Stimulated activated CD4-positive, alpha-beta T cell treated with anti-CD3 and anti-CD28 coated beads, TNF-alpha, amount 100 ng/mL, for 1 hour (primary cell): ENCODE measurements around the gene CAPZB.

Experiments
- DNase-seq, 3 donors: peaks; one replicate each; pipeline ENCODE4 v3.0.0-alpha.2; 2020; ENCODE audit warnings: low read depth in 3 of 3, low spot score in 1 of 3

The CAPZB gene

GRCh38 chr1:19352839-19353238 lies 132.5 kb downstream of the CAPZB start:
- no peak for DNase-seq

GRCh38 chr1:19351873-19352272 lies 133.5 kb downstream of the CAPZB start:
- no peak for DNase-seq

GRCh38 chr1:19350566-19350965 lies 134.8 kb downstream of the CAPZB start:
- no peak for DNase-seq

GRCh38 chr1:19349999-19350398 lies 135.3 kb downstream of the CAPZB start:
- no peak for DNase-seq

- DNase-seq, result no peak
These were observed 136.7 kb downstream of the CAPZB start for GRCh38 chr1:19348441-19349198.

GRCh38 chr1:19347533-19348172 lies 137.7 kb downstream of the CAPZB start:
- DNase-seq, result no peak

GRCh38 chr1:19346026-19346425 lies 139.3 kb downstream of the CAPZB start:
- no peak for DNase-seq

GRCh38 chr1:19345391-19345790 lies 139.9 kb downstream of the CAPZB start:
- DNase-seq, result no peak

- no peak for DNase-seq
These were observed 140.5 kb downstream of the CAPZB start for GRCh38 chr1:19344831-19345230.

GRCh38 chr1:19344372-19344810 lies 140.9 kb downstream of the CAPZB start:
- DNase-seq, result peak in 1 of 3 donors; percentile 35

- DNase-seq, result no peak
These were observed 141.6 kb downstream of the CAPZB start for GRCh38 chr1:19343617-19344350.

GRCh38 chr1:19342894-19343616 lies 142.3 kb downstream of the CAPZB start:
- no peak for DNase-seq

- DNase-seq, result no peak
These were observed 143.1 kb downstream of the CAPZB start for GRCh38 chr1:19342062-19342750.

- DNase-seq, result peak; percentile 29 to 77 (median 43)
These were observed 143.9 kb downstream of the CAPZB start for GRCh38 chr1:19341201-19342061.

- DNase-seq, result no peak
These were observed 144.9 kb downstream of the CAPZB start for GRCh38 chr1:19340387-19340937.

- no peak for DNase-seq
These were observed 146.0 kb downstream of the CAPZB start for GRCh38 chr1:19339214-19339861.

GRCh38 chr1:19338323-19338762 lies 147.0 kb downstream of the CAPZB start:
- DNase-seq, result no peak

- no peak for DNase-seq
These were observed 148.1 kb downstream of the CAPZB start for GRCh38 chr1:19337289-19337688.

GRCh38 chr1:19336543-19336942 lies 148.8 kb downstream of the CAPZB start:
- DNase-seq, result no peak
